ENCODE measurements around the gene UCK1.

The UCK1 gene

DNA sequence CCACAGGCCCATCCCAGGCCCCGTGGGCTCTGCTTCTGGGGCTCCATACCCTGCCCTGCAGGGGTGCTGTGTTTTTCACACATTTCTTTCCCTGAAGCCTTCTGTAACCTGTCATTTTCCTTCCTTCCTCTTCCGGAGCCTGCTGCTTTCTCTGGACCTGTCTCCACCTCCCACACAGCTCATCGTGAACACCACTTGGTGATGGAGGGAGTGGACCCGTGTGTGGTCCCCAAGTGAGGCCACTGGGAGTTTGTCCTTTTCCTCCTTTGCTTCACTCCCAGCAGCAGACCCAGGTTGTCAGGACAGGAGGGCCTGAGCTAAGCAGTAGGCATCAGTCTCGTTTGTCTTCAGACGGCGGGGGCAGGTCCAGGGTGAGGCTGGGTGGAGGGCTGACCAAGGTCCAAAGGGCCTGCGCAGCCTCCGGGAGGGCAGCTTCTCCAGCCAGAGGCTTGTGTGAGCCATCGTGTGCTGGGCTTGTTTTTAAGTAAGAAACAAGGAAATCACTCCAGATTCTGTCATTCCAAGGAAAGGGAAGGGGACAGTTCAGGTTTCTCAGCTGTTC, 34.1 kb downstream of the UCK1 start:
- no peak for DNase-seq

DNA sequence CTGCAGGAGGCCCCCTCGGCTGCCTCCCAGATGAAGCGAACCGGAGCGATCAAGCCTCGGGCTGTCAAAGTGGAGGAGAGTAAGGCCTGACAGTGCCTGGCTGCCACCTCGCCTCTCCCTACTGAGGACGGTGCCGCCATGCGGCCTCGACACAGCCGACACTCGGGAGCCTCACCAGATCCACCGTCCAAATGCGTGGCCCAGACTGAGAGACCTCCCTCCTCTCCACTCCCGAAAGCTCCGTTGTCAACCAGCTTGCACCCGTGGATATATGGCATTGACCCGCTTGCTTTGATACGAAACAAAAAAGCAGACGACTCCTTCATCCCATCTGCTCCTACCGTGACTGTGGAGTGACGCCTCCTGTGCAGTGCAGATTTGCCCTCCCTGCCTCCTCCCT, 35.3 kb downstream of the UCK1 start:
- no peak for DNase-seq

DNA sequence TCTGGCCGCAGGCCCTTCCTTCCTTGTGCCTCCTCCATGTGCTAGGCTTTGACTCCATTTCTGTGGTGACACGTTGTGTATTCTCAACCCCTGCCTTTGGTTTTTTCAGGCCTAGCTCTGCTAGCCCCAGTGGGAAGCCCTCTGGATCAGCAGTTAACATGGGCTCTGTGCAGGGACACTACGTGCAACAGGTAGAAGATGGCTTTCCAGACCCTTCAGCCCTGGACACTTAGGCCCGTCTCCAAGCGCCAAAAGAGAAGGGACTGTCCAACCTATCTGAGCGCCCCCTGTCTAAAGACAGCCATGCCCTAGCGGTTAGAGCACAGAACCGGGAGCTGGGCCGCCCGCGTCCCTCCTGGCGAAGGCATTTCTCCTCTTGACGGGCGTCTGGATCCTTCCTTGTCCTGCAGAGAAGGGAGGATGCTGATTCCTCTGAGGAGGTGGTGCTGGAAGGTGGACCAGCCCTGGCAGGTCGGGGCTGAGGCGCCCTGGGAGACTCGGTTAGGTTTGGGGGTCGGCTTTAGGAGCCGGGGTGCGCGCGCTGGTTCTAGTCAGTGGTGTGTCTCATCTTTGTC, 36.7 kb downstream of the UCK1 start:
- no peak for DNase-seq

DNA sequence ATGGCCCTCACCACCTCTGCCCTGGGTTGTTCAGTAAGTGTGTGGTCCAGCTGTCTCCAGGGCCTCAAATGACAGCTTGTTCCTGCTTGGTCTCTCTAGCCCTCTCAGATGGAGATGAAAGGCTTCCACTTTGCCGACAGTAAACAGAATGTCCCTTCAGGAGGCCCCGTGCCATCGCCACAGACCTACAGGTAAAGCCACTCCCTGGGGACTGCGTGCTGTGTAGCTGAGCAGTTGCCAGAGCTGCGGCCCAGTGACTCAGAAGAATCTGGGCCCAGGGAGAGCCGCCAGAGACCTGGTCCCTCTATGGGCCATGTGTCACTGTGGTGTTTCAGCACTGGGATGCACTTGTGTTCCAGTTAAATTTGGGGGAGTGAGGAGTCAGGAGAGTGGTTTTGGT, 39.0 kb downstream of the UCK1 start:
- DNase-seq = no peak

DNA sequence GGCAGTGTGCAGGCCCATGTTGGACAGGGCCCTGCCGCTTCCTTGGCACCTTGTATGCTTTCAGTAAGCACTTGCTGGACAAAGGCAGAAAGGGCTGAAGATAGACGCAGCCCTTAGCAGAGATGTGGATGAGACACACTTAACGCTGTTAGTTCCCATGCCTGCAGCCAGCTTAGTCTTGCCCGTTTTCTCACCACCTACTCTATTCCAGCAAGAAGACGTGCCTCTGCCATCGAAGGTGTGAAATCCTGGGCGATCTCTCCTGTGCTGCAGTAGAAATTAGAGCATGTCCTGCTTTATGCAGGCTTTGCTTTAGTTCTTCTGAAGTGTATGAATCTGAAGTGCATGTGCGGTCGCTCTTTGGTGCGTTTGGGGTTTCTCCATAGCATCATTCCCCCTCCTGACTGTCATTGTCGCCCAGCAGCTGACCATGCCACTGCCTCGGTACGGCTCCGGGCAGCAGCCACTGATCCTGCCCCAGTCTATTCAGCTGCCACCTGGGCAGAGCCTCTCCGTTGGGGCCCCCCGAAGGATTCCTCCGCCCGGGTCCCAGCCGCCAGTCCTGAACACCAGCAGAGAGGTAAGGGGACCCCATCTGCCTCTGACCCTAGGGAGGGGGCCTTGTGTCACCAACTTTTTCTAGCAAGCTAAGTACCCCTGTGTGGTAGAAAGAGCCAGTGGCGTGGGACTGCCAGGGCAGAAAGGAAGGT, 39.9 kb downstream of the UCK1 start:
- DNase-seq = no peak

DNA sequence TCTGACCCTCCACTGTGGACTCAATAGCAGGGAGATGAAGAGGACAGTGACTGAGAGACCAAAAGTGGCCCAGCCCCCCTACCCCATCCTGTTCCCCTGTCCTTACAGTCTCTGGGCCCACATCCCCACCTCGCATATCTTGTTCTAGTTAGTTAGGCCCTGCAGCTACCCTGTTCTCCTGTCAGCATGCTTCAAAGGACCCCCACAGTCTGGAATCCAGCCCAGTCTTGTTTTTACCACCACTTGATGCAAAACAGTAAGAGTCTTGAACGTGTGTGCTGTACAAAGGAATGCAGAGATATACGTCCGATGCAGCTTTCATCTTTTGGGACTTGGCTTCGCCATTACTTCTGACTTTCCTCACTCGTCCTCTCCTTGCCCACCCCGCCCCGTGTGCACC, 40.5 kb downstream of the UCK1 start:
- no peak for DNase-seq

DNA sequence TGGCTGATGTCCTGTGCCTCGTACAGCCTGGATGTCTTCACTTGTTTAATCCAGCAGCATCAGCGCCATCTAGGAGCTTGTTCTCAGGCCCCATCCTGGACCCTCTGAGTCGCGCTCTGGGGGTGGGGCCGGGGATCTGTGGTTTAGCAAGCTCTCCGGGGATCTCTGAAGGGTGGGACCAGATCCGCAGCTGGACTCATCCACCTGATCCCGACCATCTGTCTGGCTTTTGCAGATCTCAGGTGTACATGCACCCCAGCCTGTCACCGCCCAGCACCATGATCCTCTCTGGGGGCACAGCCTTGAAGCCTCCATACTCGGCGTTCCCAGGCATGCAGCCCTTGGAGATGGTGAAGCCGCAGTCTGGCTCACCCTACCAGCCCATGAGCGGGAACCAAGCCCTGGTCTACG, 43.4 kb downstream of the UCK1 start:
- no peak for DNase-seq

DNA sequence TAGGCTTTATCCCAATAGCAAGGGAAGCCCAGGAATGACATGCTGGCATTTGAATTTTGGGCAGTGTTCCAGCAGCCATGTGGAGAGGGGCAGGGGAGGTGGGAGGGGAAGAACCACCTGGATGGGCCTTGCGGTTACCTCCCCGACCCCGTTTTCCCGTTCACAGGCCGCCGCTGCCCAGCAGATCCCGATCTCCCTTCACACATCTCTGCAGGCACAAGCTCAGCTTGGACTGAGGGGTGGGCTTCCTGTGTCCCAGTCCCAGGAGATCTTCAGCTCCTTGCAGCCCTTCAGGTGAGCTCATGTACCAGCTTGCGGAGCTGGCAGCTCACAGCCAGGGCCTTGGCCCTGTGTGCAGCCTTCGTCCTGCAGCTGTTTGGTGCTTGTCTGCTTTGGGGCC, 44.1 kb downstream of the UCK1 start:
- no peak for DNase-seq

DNA sequence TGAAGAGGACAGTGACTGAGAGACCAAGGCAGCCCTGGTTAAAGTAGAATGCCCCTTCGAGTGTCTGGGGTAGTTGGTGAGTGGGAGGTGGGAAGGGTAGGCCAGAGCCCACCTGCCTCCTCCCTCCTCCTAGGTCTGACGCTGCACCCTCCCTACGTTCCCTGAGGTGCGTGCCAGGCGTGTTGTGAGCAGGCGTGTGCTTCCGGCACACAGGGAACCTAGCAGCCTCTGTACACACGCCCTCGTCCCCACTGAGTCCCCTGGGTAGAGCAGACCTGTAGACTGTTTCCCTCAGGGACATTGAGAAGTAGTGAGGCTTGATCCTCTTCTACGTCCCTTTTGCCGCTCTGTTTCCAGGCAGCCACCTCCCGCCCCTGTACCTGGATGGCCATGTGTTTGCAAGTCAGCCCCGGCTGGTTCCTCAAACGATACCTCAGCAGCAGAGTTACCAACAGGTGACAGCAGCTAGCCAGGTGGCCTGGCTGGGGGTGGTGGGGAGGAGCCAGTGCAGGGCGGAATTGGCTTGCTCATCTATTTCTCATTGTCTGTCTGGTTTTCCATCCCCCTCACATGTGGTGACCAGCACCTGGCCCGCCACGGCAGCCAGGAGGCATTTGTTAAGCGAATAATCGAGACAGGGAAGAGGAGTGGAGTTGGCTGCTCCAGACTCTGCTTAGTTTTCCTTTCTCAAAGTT, 45.2 kb downstream of the UCK1 start:
- no peak for DNase-seq

DNA sequence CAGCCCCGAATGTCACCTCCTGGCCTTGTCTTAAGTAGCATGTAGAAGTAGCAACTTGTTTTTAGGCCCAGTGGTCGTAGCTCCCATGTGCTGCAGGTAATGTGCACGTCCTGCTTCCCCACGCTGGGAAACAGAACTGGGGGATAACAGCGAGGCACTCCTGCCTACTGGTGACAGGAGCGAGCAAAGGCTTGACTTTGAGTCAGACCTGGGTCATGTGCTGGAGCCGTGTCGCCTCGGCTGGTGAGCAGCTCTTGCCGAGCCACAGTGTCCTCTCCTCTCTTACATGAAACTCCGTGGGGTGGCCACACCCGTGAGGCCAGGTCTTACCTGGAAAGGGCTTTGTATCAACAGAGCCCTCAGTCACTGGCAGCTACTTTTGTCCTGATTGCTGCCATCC, 45.9 kb downstream of the UCK1 start:
- no peak for DNase-seq

DNA sequence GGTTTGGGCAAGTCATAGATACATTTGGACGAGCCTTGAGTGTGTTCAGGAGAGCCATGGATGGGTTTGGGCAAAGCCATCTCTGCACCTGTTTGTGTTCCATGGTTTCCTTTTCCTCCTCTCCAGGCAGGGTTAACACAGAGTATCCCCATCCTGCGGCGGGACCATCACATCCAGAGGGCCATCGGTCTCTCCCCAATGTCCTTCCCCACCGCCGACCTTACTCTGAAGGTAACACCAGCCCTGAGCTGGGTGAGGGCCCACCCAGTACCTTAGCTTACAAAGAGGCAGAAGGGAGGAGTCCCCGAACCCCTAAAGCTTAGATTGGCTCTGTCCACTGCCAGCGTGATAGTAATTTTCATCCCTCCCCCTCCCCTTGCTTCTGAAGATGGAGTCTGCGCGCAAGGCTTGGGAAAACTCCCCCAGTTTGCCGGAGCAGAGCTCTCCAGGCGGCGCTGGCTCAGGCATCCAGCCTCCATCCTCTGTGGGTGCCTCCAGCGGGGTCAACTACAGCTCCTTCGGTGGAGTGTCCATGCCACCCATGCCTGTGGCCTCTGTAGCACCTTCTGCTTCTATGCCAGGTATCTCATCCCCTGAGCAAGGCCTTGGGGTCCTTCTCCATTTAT, 46.4 kb downstream of the UCK1 start:
- DNase-seq = no peak

DNA sequence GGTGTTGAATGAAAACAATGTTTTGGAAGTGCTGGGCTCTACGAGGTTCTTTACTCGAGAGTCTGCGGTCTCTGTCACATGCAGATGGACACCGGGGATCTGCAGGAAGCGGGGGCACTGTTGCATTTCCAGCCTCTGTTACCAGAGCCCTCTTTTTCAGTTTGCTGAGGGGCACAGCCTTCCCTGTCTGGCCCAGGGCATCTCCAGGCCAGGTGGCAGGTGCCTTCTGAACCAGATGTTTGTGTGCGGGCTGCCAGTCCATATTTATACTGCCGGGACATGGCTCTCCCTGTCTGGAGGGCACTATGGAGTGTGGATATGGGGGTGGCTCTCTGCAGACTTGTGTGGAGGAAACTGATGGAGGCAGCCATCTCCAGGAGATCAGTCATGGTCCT, 47.0 kb downstream of the UCK1 start:
- DNase-seq = no peak

DNA sequence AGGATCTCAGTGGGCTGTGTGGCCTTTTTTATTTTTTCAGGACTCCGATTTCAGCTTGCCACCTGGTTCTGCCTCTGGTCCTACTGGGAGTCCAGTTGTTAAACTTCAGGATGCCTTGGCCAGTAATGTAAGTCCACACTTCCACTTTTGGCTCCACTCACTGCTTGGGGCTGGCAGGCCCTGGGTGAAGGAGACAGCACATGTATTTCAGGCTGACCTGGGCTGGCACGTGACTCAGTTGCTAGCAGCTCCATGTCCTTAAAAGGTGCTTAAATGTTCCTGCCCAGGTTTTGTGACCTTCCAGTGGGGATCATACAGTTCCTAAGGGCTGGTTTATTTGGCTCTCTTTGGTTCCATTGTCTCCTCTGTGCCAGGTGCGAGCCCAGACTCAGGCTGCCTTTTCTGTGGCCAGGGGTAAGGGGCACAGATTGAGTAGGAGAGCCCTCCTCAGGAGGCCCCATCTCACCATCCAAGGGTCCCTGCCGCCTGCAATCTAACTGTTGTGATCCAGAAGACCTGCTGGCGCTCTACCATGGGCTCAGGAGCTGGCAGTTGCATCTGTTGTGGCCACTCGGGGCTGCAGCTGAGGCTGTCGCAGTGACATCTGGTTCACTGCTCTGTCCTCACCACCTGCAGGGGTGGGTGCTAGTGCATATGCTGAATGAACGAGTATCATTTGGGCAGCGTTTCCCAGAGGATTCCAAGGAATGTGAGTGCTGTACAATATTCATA, 47.6 kb downstream of the UCK1 start:
- DNase-seq = no peak

DNA sequence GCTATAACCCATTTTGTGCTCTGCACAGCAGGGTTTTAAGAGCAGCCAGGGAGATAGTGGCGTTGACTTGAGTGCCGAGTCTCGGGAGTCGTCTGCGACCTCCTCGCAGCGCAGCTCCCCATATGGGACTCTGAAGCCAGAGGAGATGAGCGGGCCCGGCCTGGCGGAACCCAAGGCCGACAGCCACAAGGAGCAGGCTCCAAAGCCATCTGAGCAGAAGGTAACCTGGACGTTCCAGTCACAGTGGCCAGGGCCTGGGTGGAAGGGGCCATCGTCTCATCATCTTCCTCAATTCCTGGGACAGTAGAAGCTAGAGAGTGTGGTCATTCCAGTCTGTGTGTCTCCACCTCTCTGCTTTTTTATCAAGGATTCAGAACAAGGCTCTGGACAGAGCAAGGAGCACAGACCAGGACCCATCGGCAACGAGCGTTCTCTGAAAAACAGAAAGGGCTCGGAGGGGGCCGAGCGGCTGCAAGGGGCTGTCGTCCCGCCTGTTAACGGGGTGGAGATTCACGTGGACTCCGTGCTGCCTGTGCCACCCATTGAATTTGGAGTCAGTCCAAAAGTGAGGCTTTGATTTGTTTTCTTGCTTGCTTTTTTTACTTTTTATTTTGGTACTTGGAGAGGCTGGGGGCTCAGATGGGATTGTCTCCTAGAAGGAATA, 48.6 kb downstream of the UCK1 start:
- DNase-seq = no peak

DNA sequence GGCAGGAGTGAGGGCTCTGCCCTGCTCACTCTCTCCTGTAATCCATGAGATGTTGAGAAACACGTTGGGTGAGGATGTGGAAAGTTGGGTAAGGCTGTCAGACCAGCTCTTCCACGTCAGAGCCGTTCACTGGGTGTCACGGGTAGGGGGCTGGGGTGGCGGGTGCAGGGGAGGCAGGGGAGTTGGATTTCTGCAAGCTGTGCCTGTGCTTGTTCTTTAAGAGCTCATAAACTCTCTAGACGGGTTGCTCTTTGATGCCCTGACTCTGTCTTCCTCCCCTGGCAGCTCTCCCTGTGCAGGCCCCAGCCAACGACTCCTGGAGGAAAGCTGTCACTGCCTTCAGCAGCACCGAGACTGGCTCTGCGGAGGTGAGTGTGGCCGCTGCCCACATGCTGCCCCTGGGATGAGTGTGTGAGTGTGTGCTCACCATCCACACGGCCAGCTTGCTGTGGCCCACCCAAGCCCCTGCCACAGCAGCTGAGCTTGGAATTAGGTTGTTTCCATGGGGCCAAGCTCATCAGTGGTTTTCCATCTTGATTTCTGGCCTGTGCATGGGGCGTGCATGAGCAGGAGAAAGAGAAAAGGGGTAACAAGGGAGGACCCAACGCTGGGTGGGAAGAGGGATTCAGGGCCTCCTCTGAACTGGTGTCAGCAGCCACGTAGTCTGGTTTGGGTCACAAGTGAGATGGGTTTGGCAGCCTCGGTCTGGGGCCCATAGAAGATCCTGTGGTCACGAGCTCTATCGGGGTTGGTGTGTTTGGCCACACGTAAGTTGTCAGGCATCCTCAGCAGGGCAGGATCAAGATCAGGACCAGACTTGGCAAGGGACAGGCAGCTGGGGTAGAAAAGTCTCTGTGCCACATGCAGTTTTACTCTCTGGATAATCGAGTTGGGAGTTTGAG, 49.4 kb downstream of the UCK1 start:
- DNase-seq = no peak

DNA sequence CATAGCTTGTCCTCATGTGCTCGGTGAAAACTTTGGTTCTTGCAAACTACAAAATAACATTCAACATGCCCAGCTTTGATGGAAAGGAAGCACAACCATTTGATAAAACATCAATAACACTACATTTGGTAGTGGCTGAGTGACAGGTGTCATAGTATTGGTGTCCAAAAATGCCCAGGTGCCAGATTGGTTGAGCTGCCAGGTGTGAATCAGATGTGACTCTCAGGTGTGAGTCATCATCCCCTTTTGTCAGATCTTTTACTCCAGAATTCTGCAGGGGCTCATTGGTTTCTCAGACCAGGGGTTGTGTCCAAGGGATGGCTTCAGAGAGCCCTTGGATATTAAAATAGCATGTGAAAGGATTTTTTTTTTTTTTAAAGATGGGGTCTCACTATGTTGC, 50.8 kb downstream of the UCK1 start:
- DNase-seq = no peak

DNA sequence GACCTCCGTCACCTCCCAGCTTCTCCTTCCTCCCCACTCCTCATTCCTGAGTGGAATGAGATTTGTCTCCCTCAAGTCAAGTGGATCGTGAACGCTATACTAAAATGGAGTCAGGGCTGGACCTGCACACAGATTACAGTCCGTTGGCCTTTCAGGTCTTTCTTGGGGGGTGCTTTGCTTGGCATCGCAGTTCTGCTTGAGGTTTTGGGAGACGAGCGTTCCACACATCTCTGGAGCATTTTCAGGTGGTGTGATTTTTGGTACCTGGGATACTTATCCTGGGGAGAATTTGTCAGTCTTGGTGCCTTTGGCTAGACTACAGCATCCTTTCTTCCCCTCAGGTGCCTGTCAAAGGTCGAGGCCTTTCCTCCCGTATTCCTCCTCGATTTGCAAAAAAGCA, 52.2 kb downstream of the UCK1 start:
- no peak for DNase-seq

DNA sequence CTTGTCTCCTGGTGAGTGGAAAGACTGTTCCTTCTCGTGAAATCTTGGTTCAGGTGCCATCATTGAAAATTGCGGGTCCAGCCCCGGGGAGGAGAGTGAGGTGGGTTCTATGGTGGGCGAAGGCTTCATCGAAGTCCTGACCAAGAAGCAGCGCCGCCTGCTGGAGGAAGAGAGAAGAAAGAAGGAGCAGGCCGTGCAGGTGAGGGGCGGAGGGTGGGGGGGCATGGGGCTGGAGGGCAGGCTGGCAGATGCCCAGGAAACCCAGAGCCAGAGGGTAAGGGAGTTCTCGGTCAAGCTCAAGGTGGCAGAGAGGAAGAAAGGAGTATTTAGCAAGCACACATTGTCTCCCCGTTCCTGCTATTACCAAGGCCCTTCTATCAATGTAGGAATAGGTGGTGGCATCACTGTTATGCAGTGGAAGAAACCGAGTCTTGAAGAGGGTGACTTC, 52.6 kb downstream of the UCK1 start:
- DNase-seq = peak in 9 of 51 donors; percentile 6 to 33 (median 21)

DNA sequence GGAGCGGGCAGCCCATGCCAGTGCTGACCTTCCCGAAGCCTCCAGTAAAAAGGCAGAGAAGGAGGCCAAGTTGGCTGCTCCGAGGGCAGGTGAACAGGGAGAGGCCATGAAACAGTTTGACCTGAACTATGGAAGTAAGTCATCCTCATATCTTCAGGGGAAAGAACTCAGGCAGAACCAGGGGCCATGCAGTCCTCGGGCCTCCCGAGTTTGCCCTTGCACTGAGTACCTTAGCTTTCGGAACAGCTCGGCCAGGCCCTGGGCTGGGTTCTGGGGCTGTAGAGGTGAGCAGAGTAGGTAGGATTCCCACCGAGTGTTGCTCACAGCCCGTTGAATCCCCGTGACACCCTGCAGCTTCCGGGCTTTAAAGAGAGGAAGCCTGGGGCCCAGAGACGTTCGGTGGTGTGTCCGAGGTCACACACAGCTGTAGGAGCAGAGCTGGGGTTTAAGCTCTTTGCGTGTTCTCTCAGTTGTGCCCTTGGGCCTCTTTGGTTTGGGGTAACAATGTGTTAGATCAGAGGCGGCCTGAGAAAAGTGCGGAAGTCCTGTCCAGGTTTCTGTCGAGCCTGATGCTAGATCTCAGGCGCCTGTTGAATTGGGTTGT, 53.1 kb downstream of the UCK1 start:
- DNase-seq = no peak
